PC-9 (cell line): ENCODE data around the gene APBA2.

ENCODE experiments used
- EZH2 ChIP-seq: fragments of 200-600 bp; sonication (generic); IDR thresholded peaks from 2 replicates; pipeline ENCODE4 v1.8.0; 2017; ENCODE audit warnings: antibody characterized with exemption, low read depth
- TF ChIP-seq, protein P1 (sequence below): fragments of 200-600 bp; sonication (generic); conservative IDR thresholded peaks from 2 replicates; pipeline ENCODE4 v1.6.1; 2017; ENCODE audit warnings: mixed run types, antibody characterized with exemption, mild to moderate bottlenecking, moderate library complexity

DNA sequence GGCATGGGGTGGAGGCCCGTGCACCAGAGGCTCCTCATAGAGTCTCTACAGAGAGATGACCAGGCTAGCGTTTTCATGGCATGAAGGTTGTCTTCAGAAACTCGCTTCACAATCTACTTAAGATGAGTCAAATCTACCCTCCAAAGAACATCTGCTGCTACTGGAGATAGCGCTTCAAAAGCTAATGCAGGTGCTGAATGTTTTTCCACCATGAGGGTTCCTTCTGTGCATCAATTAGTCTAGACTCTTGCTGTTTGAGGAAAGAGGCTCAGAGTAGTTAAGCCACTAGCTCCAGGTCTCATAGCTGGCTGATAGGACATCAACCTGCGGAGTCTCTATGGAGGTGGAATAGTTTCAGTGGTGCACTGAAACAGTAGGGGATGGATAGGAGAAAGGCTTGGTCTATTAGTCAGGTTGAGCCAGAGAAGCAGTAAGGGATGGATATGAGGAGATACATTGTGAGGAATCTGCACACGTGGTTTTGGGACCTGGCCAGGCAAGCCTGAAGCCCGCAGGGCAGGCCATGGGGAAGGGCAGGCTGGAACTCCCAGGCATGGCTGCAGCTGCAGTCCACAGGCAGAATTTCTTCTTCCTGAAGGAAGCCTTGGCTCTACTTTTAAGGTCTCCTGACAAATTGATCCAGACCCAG is 117.5 kb downstream of the APBA2 start:
- TF ChIP-seq, protein P1, sequence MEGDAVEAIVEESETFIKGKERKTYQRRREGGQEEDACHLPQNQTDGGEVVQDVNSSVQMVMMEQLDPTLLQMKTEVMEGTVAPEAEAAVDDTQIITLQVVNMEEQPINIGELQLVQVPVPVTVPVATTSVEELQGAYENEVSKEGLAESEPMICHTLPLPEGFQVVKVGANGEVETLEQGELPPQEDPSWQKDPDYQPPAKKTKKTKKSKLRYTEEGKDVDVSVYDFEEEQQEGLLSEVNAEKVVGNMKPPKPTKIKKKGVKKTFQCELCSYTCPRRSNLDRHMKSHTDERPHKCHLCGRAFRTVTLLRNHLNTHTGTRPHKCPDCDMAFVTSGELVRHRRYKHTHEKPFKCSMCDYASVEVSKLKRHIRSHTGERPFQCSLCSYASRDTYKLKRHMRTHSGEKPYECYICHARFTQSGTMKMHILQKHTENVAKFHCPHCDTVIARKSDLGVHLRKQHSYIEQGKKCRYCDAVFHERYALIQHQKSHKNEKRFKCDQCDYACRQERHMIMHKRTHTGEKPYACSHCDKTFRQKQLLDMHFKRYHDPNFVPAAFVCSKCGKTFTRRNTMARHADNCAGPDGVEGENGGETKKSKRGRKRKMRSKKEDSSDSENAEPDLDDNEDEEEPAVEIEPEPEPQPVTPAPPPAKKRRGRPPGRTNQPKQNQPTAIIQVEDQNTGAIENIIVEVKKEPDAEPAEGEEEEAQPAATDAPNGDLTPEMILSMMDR = no peak
- TF ChIP-seq EZH2 = no peak
